Ishikawa (cell line): ENCODE data around the gene ARHGEF26.

Experiments
- EP300 ChIP-seq: IDR thresholded peaks from 2 replicates; pipeline ENCODE4 v1.6.1; 2012; ENCODE audit warnings: borderline replicate concordance
- MAX ChIP-seq: IDR thresholded peaks from 2 replicates; pipeline ENCODE4 v1.6.1; 2012
- RAD21 ChIP-seq: IDR thresholded peaks from 2 replicates; pipeline ENCODE4 v1.6.1; 2012; ENCODE audit warnings: low read depth
- TAF1 ChIP-seq: IDR thresholded peaks from 2 replicates; pipeline ENCODE4 v1.6.1; 2012; ENCODE audit warnings: low read depth, mild to moderate bottlenecking
- TCF12 ChIP-seq: IDR thresholded peaks from 2 replicates; pipeline ENCODE4 v1.6.1; 2012; ENCODE audit warnings: low read depth

DNA sequence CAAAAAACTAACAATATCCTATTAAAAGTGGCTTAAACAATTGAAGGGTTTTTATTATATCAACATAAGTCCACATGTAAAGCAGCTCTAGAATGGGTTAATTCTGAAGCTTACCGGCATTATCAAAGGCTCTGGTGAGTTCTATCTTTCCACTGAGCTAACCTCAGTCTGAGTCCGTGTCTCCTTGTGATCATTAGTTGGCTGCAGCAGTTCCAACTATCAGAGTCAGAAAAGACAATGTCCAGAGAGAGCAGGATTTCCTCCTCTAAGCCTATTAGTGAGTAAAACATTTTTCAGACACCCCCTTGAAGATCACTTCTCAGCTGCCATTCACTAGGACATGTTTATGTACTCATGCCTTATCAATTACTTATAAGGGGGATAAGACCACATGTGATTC, 153.2 kb downstream of the ARHGEF26 start:
- TF ChIP-seq MAX (no peak), EP300 (no peak), RAD21 (no peak), TAF1 (no peak), TCF12 (no peak)
